Heart left ventricle (tissue), 16 donors: ENCODE measurements around the gene NLGN3. TPM values are rescaled to one million over a fixed set of nuclear protein-coding genes. Genes with fewer than 3 reads are reported as not detected.

ENCODE experiments used
- ATAC-seq, 4 donors: fragments of 200-7000 bp; cut with Tn5 transposase; one replicate each; pipeline ENCODE4 v1.9.1; 2020 to 2022; ENCODE audit warnings: moderate library complexity in 4 of 4, mild to moderate bottlenecking in 3 of 4, moderate number of reproducible peaks in 1 of 4
- DNase-seq, 5 donors: peaks; one replicate each; pipeline ENCODE4 v3.0.0-alpha.2; 2020
- H3K27ac ChIP-seq, 12 donors: fragments of 200-600 bp; sonication (generic) in 4 of 12; one replicate each; pipeline versions ENCODE4 v1.5.0 to v1.8.0; 2016 to 2022; ENCODE audit warnings: mild to moderate bottlenecking in 2 of 12
- H3K27me3 ChIP-seq, 9 donors: fragments of 200-600 bp; sonication (generic) in 2 of 9; one replicate each; pipeline versions ENCODE4 v1.5.1 to v1.8.0; 2016 to 2022; ENCODE audit warnings: mild to moderate bottlenecking in 3 of 9
- H3K36me3 ChIP-seq, 9 donors: fragments of 200-600 bp; sonication (generic) in 2 of 9; one replicate each; pipeline versions ENCODE4 v1.5.0 to v1.8.0; 2018 to 2022; ENCODE audit warnings: mild to moderate bottlenecking in 2 of 9
- H3K4me1 ChIP-seq, 12 donors: fragments of 200-600 bp; sonication (generic) in 4 of 12; one replicate each; pipeline versions ENCODE4 v1.5.0 to v1.8.0; 2016 to 2022; ENCODE audit warnings: mild to moderate bottlenecking in 3 of 12
- H3K4me3 ChIP-seq, 12 donors: fragments of 200-600 bp; sonication (generic) in 4 of 12; one replicate each; pipeline versions ENCODE4 v1.5.0 to v1.8.0; 2017 to 2022; ENCODE audit warnings: mild to moderate bottlenecking in 9 of 12, moderate library complexity in 4 of 12
- H3K9me3 ChIP-seq, 12 donors: fragments of 200-600 bp; sonication (generic) in 4 of 12; one replicate each; pipeline versions ENCODE4 v1.5.0 to v1.8.0; 2016 to 2022; ENCODE audit warnings: mild to moderate bottlenecking in 1 of 12
- CTCF ChIP-seq, 12 donors: fragments of 200-600 bp; sonication (generic) in 4 of 12; IDR thresholded peaks; one replicate each; pipeline versions ENCODE4 v1.5.0 to v1.8.0; 2018 to 2022; ENCODE audit warnings: antibody characterized with exemption in 12 of 12, mild to moderate bottlenecking in 5 of 12
- POLR2A ChIP-seq, 2 donors: fragments of 450-650 bp; IDR thresholded peaks; one replicate each; pipeline ENCODE4 v1.6.1; 2017; ENCODE audit warnings: antibody characterized with exemption in 2 of 2, mild to moderate bottlenecking in 2 of 2, moderate library complexity in 2 of 2
- WGBS, 4 donors: extraction: QIAGEN DNeasy Blood & Tissue Kit in 2 of 4; methylation state at CpG; one replicate each; pipeline versions ENCODE4 v1.1.5 to v1.1.7; 2013 to 2018; 5-methylcytosine and 5-hydroxymethylcytosine counted together
- intact Hi-C, 10 donors: fragments of 100-400 bp; cut with DNase I; formaldehyde crosslinking; loops; one replicate each; pipeline versions ENCODE4 v1.11.1 to v1.14.2; 2022
- polyA plus RNA-seq, 2 donors: library from polyadenylated mRNA; stranded (reverse); fragments of 200-250 nt; gene quantifications; one replicate each; pipeline ENCODE4 v1.2.3, GENCODE V29; 2013
- total RNA-seq, 9 donors: library from RNA; depleted of rRNA in 2 of 9; stranded (reverse); fragments of >200 nt in 2 of 9; fragmentation: NEBNext Ultra II Directional in 3 of 9; extraction: Animal tissue kit (Norgen Biotek cat#: 25700) in 3 of 9; gene quantifications; one replicate each; pipeline versions ENCODE4 v1.1.0 to v1.2.4, GENCODE V29; 2016 to 2023
- donor health status: ischemic (EF 13 %, LVEDD 7.1; RV severe dilation, severe dysfunction).
- donor health status: healthy with polysubstance abuse.
- donor health status: DM: no; HTN: yes; CAD: no.
- donor health status: DM: no; HTN: no; CAD: no.
- donor health status: ischemic (EF 25% LVEDD 6.9; RV normal size, moderate dysfunction).
- donor health status: ischemic (EF 25% LVEDD 5.7; RV mildly dilated, moderate dysfunction).
- donor health status: healthy.
- donor health status: DM: yes; HTN: yes; CAD: no.
- donor health status: ischemic (EF 35%, LVEDD 5.7; RV mildly dilated, moderate dysfunction).
- donor health status: nonischemic (EF 11% LVEDD 7.7; RV severe dilation, severe dysfunction).
- donor health status: DM: yes; HTN: yes; CAD: no.
- donor health status: PGD.
- donor health status: ischemic (EF 29% LVEDD 5.4; RV normal size, mild dysfunction).
- donor health status: nonischemic (EF 23%, LVEDD 6.1; RV moderate dilation, normal function).

The NLGN3 gene
- total and polyA plus RNA-seq, 11 donors: 0.14 to 1.3 (median 0.49) TPM

GRCh38 chrX:71170660-71171059 is 26.0 kb downstream of the NLGN3 start:
- Histone ChIP-seq H3K4me1 (no peaks in the 10 kb centered on the region), H3K27me3 (peaks cover 0 to 6% (median 0%) of the 10 kb centered on the region in 9 donors), H3K9me3 (no peaks in the 10 kb centered on the region), H3K27ac (no peak overlapping the region), H3K36me3 (no peaks in the 10 kb centered on the region), H3K4me3 (no peak overlapping the region)
- ATAC-seq (no peak), DNase-seq (no peak)
- no peak for TF ChIP-seq CTCF (IDR thresholded peaks at IDR 0.05)
- WGBS, 4 donors: 64 to 86% (median 79%) methylated on average over 5 of the region's 5 CpGs
- intact Hi-C loops: loop anchor here in 8 of 10 donors (10.0 kb wide), 6 partner anchors 46 to 406 kb away; no protein-coding TSS in a partner anchor

- Histone ChIP-seq H3K27ac (no peak overlapping the region), H3K27me3 (peaks cover 0 to 6% (median 0%) of the 10 kb centered on the region in 9 donors), H3K36me3 (no peaks in the 10 kb centered on the region), H3K9me3 (no peaks in the 10 kb centered on the region), H3K4me3 (no peak overlapping the region), H3K4me1 (no peaks in the 10 kb centered on the region)
- 37 to 49% (median 44%) methylated on average over 11 to 12 of the region's 12 CpGs for WGBS, 4 donors
- no peak for TF ChIP-seq CTCF (IDR thresholded peaks at IDR 0.05)
- TF ChIP-seq POLR2A (IDR thresholded peaks at IDR 0.05): no peak
- ATAC-seq (peak in 2 of 4 donors; percentile 38 to 45), DNase-seq (no peak)
- intact Hi-C loops: loop anchor here in 8 of 10 donors (10.0 kb wide), 6 partner anchors 46 to 406 kb away; no protein-coding TSS in a partner anchor
Observed at GRCh38 chrX:71171110-71171801, 26.6 kb downstream of the NLGN3 start.

- 45 to 55% (median 49%) methylated on average over 2 of the region's 2 CpGs for WGBS, 4 donors
- ATAC-seq: no peak
- Histone ChIP-seq H3K4me1 (no peaks in the 10 kb centered on the region), H3K36me3 (no peaks in the 10 kb centered on the region), H3K27ac (no peak overlapping the region), H3K9me3 (no peaks in the 10 kb centered on the region), H3K27me3 (peaks cover 0 to 5% (median 0%) of the 10 kb centered on the region in 9 donors), H3K4me3 (no peak overlapping the region)
- DNase-seq: no peak
- TF ChIP-seq POLR2A (IDR thresholded peaks at IDR 0.05) (no peak), CTCF (IDR thresholded peaks at IDR 0.05) (no peak)
- intact Hi-C loops: loop anchor here in 8 of 10 donors (10.0 kb wide), 6 partner anchors 49 to 409 kb away; no protein-coding TSS in a partner anchor
Observed at GRCh38 chrX:71173440-71173839, 28.8 kb downstream of the NLGN3 start.

GRCh38 chrX:71174795-71175194 is 30.2 kb downstream of the NLGN3 start:
- Histone ChIP-seq H3K36me3 (no peaks in the 10 kb centered on the region), H3K9me3 (no peaks in the 10 kb centered on the region), H3K4me3 (no peak overlapping the region), H3K4me1 (peaks cover 0 to 2% (median 0%) of the 10 kb centered on the region in 12 donors), H3K27ac (no peak overlapping the region), H3K27me3 (peaks cover 0 to 8% (median 0%) of the 10 kb centered on the region in 9 donors)
- intact Hi-C loops: loop anchor here (5.0 to 10.0 kb wide), 11 partner anchors 50 to 410 kb away; partner anchors contain the start of gene FOXO4 (in 2 of the 10)
- TF ChIP-seq CTCF (IDR thresholded peaks at IDR 0.05) (no peak), POLR2A (IDR thresholded peaks at IDR 0.05) (no peak)
- DNase-seq: no peak
- 62 to 91% (median 84%) methylated on average over 1 of the region's 1 CpG for WGBS, 4 donors
- no peak for ATAC-seq
